ENCODE measurements around the gene PIN1. TPM values are rescaled to one million over a fixed set of nuclear protein-coding genes. Genes with fewer than 3 reads are reported as not detected.

Gene PIN1
- total RNA-seq, 6 experiments from 2014 or later, result 19.9 to 54.5 (median 24.8) TPM

GRCh38 chr19:9875796-9876195 is 40.7 kb downstream of the PIN1 start:
- H3K36me3 ChIP-seq, result no peaks in the 10 kb centered on the region
- H3K27ac ChIP-seq, result no peak overlapping the region
- H3K4me3 ChIP-seq, result no peak overlapping the region
- TF ChIP-seq, protein P1, sequence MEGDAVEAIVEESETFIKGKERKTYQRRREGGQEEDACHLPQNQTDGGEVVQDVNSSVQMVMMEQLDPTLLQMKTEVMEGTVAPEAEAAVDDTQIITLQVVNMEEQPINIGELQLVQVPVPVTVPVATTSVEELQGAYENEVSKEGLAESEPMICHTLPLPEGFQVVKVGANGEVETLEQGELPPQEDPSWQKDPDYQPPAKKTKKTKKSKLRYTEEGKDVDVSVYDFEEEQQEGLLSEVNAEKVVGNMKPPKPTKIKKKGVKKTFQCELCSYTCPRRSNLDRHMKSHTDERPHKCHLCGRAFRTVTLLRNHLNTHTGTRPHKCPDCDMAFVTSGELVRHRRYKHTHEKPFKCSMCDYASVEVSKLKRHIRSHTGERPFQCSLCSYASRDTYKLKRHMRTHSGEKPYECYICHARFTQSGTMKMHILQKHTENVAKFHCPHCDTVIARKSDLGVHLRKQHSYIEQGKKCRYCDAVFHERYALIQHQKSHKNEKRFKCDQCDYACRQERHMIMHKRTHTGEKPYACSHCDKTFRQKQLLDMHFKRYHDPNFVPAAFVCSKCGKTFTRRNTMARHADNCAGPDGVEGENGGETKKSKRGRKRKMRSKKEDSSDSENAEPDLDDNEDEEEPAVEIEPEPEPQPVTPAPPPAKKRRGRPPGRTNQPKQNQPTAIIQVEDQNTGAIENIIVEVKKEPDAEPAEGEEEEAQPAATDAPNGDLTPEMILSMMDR (IDR thresholded peaks at IDR 0.05), result no peak
- no peak for TF ChIP-seq POLR2A (IDR thresholded peaks at IDR 0.05)
- no peak for ATAC-seq
- no peaks in the 10 kb centered on the region for H3K9me3 ChIP-seq
- DNase-seq, result no peak
- 78% methylated on average over 3 of the region's 5 CpGs for WGBS (ENCODE audit: insufficient coverage, low coverage, low lambda C conversion rate, missing lambda C conversion rate)
- H3K27me3 ChIP-seq, result no peaks in the 10 kb centered on the region
- no peaks in the 10 kb centered on the region for H3K4me1 ChIP-seq
- intact Hi-C loops (cut with DNase I), result no loop called here

DNA sequence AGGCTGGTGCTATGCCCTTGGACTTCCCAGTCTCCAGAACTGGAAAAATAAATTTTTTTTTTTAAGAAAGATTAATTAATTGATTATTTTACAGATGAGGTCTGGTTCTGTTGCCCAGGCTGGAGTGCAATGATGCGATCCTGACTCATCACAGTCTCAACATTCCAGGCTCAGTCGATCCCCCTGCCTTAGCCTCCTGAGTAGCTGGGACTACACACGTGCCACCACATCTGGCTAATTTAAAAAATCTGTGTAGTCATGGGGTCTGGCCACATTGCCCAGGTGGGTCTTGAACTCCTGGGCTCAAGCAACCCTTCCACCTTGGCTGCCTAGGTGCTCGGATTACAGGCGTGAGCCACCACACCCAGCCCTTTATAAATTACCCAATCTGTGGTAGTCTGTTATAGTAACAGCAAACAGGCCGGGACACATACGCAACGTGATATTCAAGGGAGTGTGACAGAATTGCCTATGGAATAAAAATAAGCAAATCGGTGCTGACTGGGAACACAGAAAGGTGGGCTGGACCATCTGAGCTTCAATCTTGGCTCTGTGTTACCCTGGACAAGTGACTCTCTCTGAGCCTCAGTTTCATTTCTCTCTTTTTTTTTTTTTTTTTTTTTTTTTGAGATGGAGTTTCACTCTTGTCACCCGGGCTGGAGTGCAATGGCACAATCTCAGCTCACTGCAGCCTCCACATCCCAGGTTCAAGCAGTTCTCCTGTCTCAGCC is 42.8 kb downstream of the PIN1 start:
- H3K27ac ChIP-seq, result no peak overlapping the region
- H3K4me3 ChIP-seq, result no peak overlapping the region
- no peak for DNase-seq
- H3K4me1 ChIP-seq, result no peaks in the 10 kb centered on the region
- no peak for ATAC-seq
- TF ChIP-seq POLR2A (IDR thresholded peaks at IDR 0.05), result no peak
- TF ChIP-seq, protein P1 (IDR thresholded peaks at IDR 0.05), result no peak
- intact Hi-C loops (cut with DNase I), result no loop called here
- no peaks in the 10 kb centered on the region for H3K36me3 ChIP-seq
- no peaks in the 10 kb centered on the region for H3K27me3 ChIP-seq
- no peaks in the 10 kb centered on the region for H3K9me3 ChIP-seq
- 90% methylated on average over 9 of the region's 10 CpGs for WGBS (ENCODE audit: insufficient coverage, low coverage, low lambda C conversion rate, missing lambda C conversion rate)

DNA sequence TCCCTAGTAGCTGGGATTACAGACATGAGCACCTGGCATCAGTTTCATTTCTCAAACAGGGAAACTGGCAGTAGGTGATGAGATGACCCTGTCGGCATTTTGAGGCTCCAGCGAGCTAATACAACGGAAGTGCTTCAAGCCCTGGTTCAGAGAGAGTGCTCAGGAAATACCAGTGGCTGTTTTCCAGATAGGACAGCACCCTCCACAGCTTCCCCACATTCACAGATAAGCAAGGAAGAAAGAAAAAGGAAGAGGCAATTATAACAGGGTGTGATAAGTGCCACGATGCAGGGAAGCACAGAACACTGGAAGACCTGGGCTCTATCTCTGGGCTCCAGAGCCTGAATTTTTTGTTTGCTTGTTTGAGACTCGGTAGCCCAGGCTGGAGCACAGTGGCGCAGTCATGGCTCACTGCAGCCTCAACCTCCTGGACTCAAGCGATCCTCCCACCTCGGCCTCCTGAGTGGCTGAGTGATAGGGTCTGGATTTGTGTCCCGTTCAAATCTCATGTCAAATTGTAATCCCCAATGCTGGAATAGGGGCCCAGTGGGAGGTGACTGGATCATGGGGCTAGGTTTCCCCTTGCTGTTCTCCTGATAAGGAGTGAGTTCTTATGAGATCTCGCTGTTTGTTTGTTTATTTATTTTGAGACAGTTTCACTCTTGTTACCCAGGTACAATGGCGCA is 43.5 kb downstream of the PIN1 start:
- TF ChIP-seq POLR2A (IDR thresholded peaks at IDR 0.05), result no peak
- TF ChIP-seq, protein P1 (IDR thresholded peaks at IDR 0.05), result no peak
- no peak overlapping the region for H3K4me3 ChIP-seq
- H3K27me3 ChIP-seq, result no peaks in the 10 kb centered on the region
- intact Hi-C loops (cut with DNase I), result no loop called here
- no peaks in the 10 kb centered on the region for H3K9me3 ChIP-seq
- 73% methylated on average over 7 of the region's 11 CpGs for WGBS (ENCODE audit: insufficient coverage, low coverage, low lambda C conversion rate, missing lambda C conversion rate)
- no peaks in the 10 kb centered on the region for H3K4me1 ChIP-seq
- no peak for ATAC-seq
- no peak overlapping the region for H3K27ac ChIP-seq
- DNase-seq, result no peak
- H3K36me3 ChIP-seq, result no peaks in the 10 kb centered on the region

GRCh38 chr19:9881720-9882119 is 46.6 kb downstream of the PIN1 start:
- Histone ChIP-seq H3K4me3 (no peak overlapping the region), H3K27ac (no peak overlapping the region), H3K27me3 (no peaks in the 10 kb centered on the region), H3K9me3 (no peaks in the 10 kb centered on the region), H3K4me1 (no peaks in the 10 kb centered on the region), H3K36me3 (no peaks in the 10 kb centered on the region)
- TF ChIP-seq POLR2A (IDR thresholded peaks at IDR 0.05), result no peak
- TF ChIP-seq, protein P1 (IDR thresholded peaks at IDR 0.05), result no peak
- ATAC-seq (no peak), DNase-seq (no peak)
- intact Hi-C loops (cut with DNase I), result no loop called here
- 88% methylated on average over 9 of the region's 9 CpGs for WGBS (ENCODE audit: insufficient coverage, low coverage, low lambda C conversion rate, missing lambda C conversion rate)

Measured in right lobe of liver (tissue), 6 donors.